H1 (cell line): ENCODE measurements around the gene VCP. TPM values are rescaled to one million over a fixed set of nuclear protein-coding genes. Genes with fewer than 3 reads are reported as not detected.

Experiments
- ATF2 ChIP-seq: IDR thresholded peaks from 2 replicates; pipeline ENCODE4 v1.6.1; 2012; ENCODE audit warnings: low read length, inconsistent platforms
- CBX8 ChIP-seq: fragments of 300-800, 300-1000 bp; sonication (generic); IDR thresholded peaks from 2 replicates; pipeline ENCODE4 v1.7.1; 2016; ENCODE audit warnings: low read depth, low read length, borderline replicate concordance
- HDAC2 ChIP-seq, 2 experiments: fragments of 300-600 bp in 1 of 2; sonication (generic) in 1 of 2; IDR thresholded peaks; 2 replicates each; pipeline ENCODE4 v1.6.1; 2011 to 2012; ENCODE audit warnings: low read depth in 2 of 2, low read length in 2 of 2, mild to moderate bottlenecking in 2 of 2, moderate library complexity in 2 of 2, borderline replicate concordance in 1 of 2, inconsistent platforms in 1 of 2
- polyA plus RNA-seq, 7 experiments: library from polyadenylated mRNA; depleted of rRNA in 3 of 7; stranded (reverse) in 5 of 7; unstranded in 2 of 7; fragments of >200 nt in 5 of 7; fragments of 200-250 nt in 2 of 7; gene quantifications; 1 replicate in 5 of 7; 2 replicates in 1 of 7; 4 replicates in 1 of 7; pipeline versions ENCODE4 v1.2.1 to v1.2.3, GENCODE V29; 2011 to 2013; ENCODE audit warnings: missing spikeins in 2 of 7, mixed read lengths in 2 of 7
- total RNA-seq: library from RNA; stranded (reverse); fragmentation: NEBNext Ultra II Directional; extraction: Animal tissue kit (Norgen Biotek cat#: 25700); gene quantifications from 2 replicates; pipeline ENCODE4 v1.2.1, GENCODE V29; 2021

VCP gene
- total and polyA plus RNA-seq, 2 of the 8 experiments (the other 6 are each of a cell fraction or from before 2014, with no cell fraction given) = 173 to 375 TPM

- TF ChIP-seq ATF2 = no peak
- peak in 1 of 2 experiments; percentile 84; a peak in 2 of 4 replicates for TF ChIP-seq HDAC2 (IDR thresholded peaks at IDR 0.05; ENCODE audit: borderline replicate concordance in 1 of 2, low read depth in 2 of 2, low read length in 2 of 2)
- no peak for TF ChIP-seq CBX8
- TF ChIP-seq, all 59 proteins: peak for 25
Measured at GRCh38 chr9:35102769-35103659, 30.6 kb upstream of the VCP start, which contains the start of gene STOML2 (continued).
